A549 (cell line): ENCODE data around the gene PRUNE2. TPM values are rescaled to one million over a fixed set of nuclear protein-coding genes. Genes with fewer than 3 reads are reported as not detected.
"Not testable (repeated sequence)": the region's sequence is repeated elsewhere in the genome, so short reads cannot be mapped to it uniquely, and the experiment has no call there.

Experiments
- ATAC-seq, 2 experiments: fragments of 200-7000 bp in 1 of 2; fragments of >200 bp in 1 of 2; cut with Nextera tagmentation in 1 of 2; cut with Tn5 transposase in 1 of 2; 3 replicates each; pipeline versions ENCODE4 v1.8.0 to v1.9.1; 2018 to 2020; ENCODE audit warnings: mild to moderate bottlenecking in 1 of 2, moderate library complexity in 1 of 2
- CTCF ChIA-PET: fragments of 300-600 bp; sonication (Branson Sonifier 250); formaldehyde crosslinking; extraction: SDS; loops from one replicate; lab custom pipeline; 2021; ENCODE audit warnings: antibody characterized with exemption, inconsistent platforms; lab: Yijun Ruan, JAX
- POLR2A ChIA-PET: fragments of 350-600 bp; formaldehyde crosslinking; extraction: SDS; loops from one replicate; lab custom pipeline; 2021; ENCODE audit warnings: antibody characterized with exemption, inconsistent platforms; lab: Yijun Ruan, JAX
- DNase-seq, 2 experiments: peaks; one replicate each; pipeline versions ENCODE4 v3.0.0 to v3.0.0-alpha.2; 2011 to 2016; ENCODE audit warnings: low read depth in 1 of 2, low spot score in 1 of 2
- FAIRE-seq: peaks from 2 replicates; lab custom pipeline; 2011; peaks lifted over from hg19 to GRCh38; lab: Jason Lieb, UNC
- H3K27ac ChIP-seq, 2 experiments: fragments of >200 bp; sonication (Bioruptor Twin); formaldehyde crosslinking; 3 replicates each; pipeline ENCODE4 v1.5.1; 2016 to 2017
- H3K4me1 ChIP-seq: fragments of >200 bp; sonication (Bioruptor Twin); formaldehyde crosslinking; 3 replicates; pipeline ENCODE4 v1.6.1; 2016
- H3K4me2 ChIP-seq: fragments of >200 bp; sonication (Bioruptor Twin); formaldehyde crosslinking; 3 replicates; pipeline ENCODE4 v1.6.1; 2016
- H3K4me3 ChIP-seq: fragments of >200 bp; sonication (Bioruptor Twin); formaldehyde crosslinking; 3 replicates; pipeline ENCODE4 v1.5.1; 2016
- H3K9me3 ChIP-seq: fragments of >200 bp; sonication (Bioruptor Twin); formaldehyde crosslinking; 3 replicates; pipeline ENCODE4 v1.6.1; 2016
- EHMT2 ChIP-seq: fragments of 200-600 bp; sonication (generic); IDR thresholded peaks from 2 replicates; pipeline ENCODE4 v1.6.1; 2016; ENCODE audit warnings: antibody characterized with exemption, low read depth, mild to moderate bottlenecking, moderate library complexity
- FOSB ChIP-seq: fragments of 250-450 bp; sonication (Bioruptor Pico); IDR thresholded peaks from 2 replicates; pipeline ENCODE4 v1.5.0; 2020; ENCODE audit warnings: mild to moderate bottlenecking, moderate library complexity
- FOXS1 ChIP-seq: fragments of 250-450 bp; sonication (Bioruptor Pico); IDR thresholded peaks from 2 replicates; pipeline ENCODE4 v1.5.0; 2020; ENCODE audit warnings: mild to moderate bottlenecking, moderate library complexity
- HDAC2 ChIP-seq: fragments of 200-600 bp; sonication (generic); IDR thresholded peaks from 2 replicates; pipeline ENCODE4 v1.6.1; 2016
- HEYL ChIP-seq: fragments of 250-450 bp; sonication (Bioruptor Pico); IDR thresholded peaks from 2 replicates; pipeline ENCODE4 v1.8.0; 2021; ENCODE audit warnings: mild to moderate bottlenecking, moderate library complexity
- HOXB5 ChIP-seq: fragments of 250-450 bp; sonication (Bioruptor Pico); IDR thresholded peaks from 2 replicates; pipeline ENCODE4 v1.5.0; 2020; ENCODE audit warnings: mild to moderate bottlenecking, moderate library complexity
- JUN ChIP-seq, 2 experiments: fragments of >200 bp; sonication (Bioruptor Twin); formaldehyde crosslinking; IDR thresholded peaks; 2 replicates in 1 of 2; 3 replicates in 1 of 2; pipeline ENCODE4 v1.6.1; 2016 to 2017
- KDM1A ChIP-seq: fragments of 200-600 bp; sonication (generic); IDR thresholded peaks from 2 replicates; pipeline ENCODE4 v1.6.1; 2016; ENCODE audit warnings: low read depth, mild to moderate bottlenecking
- RAD21 ChIP-seq, 2 experiments: fragments of >200 bp in 1 of 2; sonication (Bioruptor Twin) in 1 of 2; formaldehyde crosslinking in 1 of 2; IDR thresholded peaks in 1 of 2; conservative IDR thresholded peaks in 1 of 2; 2 replicates in 1 of 2; 3 replicates in 1 of 2; pipeline ENCODE4 v1.6.1; 2012 to 2018; ENCODE audit warnings: inconsistent platforms in 1 of 2
- RARB ChIP-seq: fragments of 250-450 bp; sonication (Bioruptor Pico); IDR thresholded peaks from 2 replicates; pipeline ENCODE4 v1.8.0; 2021; ENCODE audit warnings: mild to moderate bottlenecking, moderate library complexity
- ZC3H11A ChIP-seq: fragments of 450-650 bp; IDR thresholded peaks from 2 replicates; pipeline ENCODE4 v1.6.1; 2014; ENCODE audit warnings: antibody characterized with exemption, mild to moderate bottlenecking
- ZNF302 ChIP-seq: fragments of 250-450 bp; sonication (Bioruptor Pico); IDR thresholded peaks from 2 replicates; pipeline ENCODE4 v1.9.0; 2021; ENCODE audit warnings: inconsistent platforms, mild to moderate bottlenecking, moderate library complexity
- WGBS: methylation state at CpG from one replicate; pipeline ENCODE4 v1.1.6; 2017; ENCODE audit errors: missing lambda C conversion rate; 5-methylcytosine and 5-hydroxymethylcytosine counted together
- polyA plus RNA-seq, 4 experiments: library from polyadenylated mRNA; depleted of rRNA in 3 of 4; stranded (reverse); fragments of >200 nt; fragmentation: RNase III in 1 of 4; extraction: RNeasy Plus Mini Kit Qiagen cat#74134 plus additional on column Dnase treatment in 1 of 4; gene quantifications; 2 replicates in 3 of 4; 3 replicates in 1 of 4; pipeline ENCODE4 v1.2.3, GENCODE V29; 2011 to 2017
- TF ChIP-seq, protein P1 (sequence below): fragments of >200 bp; sonication (Bioruptor Twin); formaldehyde crosslinking; IDR thresholded peaks from 3 replicates; pipeline ENCODE4 v1.6.1; 2016
- TF ChIP-seq, protein P2 (sequence below): IDR thresholded peaks from 2 replicates; pipeline ENCODE4 v1.6.1; 2012; ENCODE audit warnings: low read depth, borderline replicate concordance
- TF ChIP-seq, protein P3 (sequence below): fragments of 250-450 bp; sonication (Bioruptor Pico); IDR thresholded peaks from 2 replicates; pipeline ENCODE4 v1.5.0; 2020; ENCODE audit warnings: low read depth, mild to moderate bottlenecking, moderate library complexity
- TF ChIP-seq, protein P4 (sequence below): fragments of 450-650 bp; IDR thresholded peaks from 2 replicates; pipeline ENCODE4 v1.6.1; 2014; ENCODE audit warnings: antibody characterized with exemption
- TF ChIP-seq, protein P5 (sequence below): fragments of >200 bp; sonication (Bioruptor Twin); formaldehyde crosslinking; IDR thresholded peaks from 2 replicates; pipeline ENCODE4 v1.6.1; 2016
- TF ChIP-seq, protein P6 (sequence below): IDR thresholded peaks from 2 replicates; pipeline ENCODE4 v1.6.1; 2012

Gene PRUNE2
- polyA plus RNA-seq, 2 of the 4 experiments (the other 2 are of a cell fraction), result 0.04 TPM; not detected in 1

DNA sequence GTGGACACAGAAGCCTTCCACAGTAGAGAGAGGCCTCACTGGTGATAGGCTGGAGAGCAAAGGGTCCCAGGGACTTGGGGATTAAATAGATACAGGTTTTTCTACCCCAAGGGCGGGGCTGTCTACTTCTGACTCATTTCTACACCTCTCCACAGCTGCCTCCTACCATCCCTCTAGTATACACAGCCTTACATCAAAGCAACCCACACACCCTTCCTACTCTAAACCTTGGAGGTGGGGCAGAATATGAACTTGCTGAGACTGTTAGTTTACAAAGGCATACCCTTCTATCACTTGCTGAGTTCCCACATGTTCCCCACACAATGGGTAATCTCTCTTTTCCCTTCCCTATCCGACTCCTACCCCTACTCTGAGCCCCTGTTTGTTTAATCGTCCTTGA is 161.6 kb downstream of the PRUNE2 start (continued):
- no peak for TF ChIP-seq HEYL (CRISPR knock-in tag)
- TF ChIP-seq, protein P1, sequence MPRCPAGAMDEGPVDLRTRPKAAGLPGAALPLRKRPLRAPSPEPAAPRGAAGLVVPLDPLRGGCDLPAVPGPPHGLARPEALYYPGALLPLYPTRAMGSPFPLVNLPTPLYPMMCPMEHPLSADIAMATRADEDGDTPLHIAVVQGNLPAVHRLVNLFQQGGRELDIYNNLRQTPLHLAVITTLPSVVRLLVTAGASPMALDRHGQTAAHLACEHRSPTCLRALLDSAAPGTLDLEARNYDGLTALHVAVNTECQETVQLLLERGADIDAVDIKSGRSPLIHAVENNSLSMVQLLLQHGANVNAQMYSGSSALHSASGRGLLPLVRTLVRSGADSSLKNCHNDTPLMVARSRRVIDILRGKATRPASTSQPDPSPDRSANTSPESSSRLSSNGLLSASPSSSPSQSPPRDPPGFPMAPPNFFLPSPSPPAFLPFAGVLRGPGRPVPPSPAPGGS, result no peak
- no peak for TF ChIP-seq JUN (IDR thresholded peaks at IDR 0.05)
- TF ChIP-seq, protein P2, sequence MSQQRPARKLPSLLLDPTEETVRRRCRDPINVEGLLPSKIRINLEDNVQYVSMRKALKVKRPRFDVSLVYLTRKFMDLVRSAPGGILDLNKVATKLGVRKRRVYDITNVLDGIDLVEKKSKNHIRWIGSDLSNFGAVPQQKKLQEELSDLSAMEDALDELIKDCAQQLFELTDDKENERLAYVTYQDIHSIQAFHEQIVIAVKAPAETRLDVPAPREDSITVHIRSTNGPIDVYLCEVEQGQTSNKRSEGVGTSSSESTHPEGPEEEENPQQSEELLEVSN, result no peak
- TF ChIP-seq RARB (CRISPR knock-in tag), result no peak
- TF ChIP-seq HDAC2, result no peak
- no peak for TF ChIP-seq KDM1A
- no peak for TF ChIP-seq HOXB5 (CRISPR knock-in tag)
- TF ChIP-seq EHMT2, result no peak

DNA sequence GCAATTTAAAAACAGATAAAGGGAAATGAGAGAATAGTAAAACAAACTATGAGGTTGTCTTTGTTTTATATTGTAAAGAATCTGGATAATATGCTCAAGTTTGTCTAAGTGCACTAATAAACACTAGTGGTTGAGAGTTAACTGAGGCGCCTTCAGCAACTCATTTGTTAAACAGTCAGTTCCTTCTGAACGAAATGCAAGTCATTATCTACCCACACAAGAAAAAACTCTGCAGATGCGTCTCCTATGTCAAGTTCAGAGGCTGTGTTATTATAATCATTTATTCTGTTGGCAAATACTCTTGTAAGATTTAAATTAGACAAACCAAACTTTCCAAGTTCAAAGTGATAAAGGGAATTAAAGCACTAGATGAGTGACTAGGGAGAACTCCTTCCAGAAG is 162.0 kb downstream of the PRUNE2 start:
- FAIRE-seq, result no peak
- no peak for TF ChIP-seq FOXS1
- TF ChIP-seq ZNF302 (CRISPR knock-in tag), result no peak
- TF ChIP-seq, protein P3, sequence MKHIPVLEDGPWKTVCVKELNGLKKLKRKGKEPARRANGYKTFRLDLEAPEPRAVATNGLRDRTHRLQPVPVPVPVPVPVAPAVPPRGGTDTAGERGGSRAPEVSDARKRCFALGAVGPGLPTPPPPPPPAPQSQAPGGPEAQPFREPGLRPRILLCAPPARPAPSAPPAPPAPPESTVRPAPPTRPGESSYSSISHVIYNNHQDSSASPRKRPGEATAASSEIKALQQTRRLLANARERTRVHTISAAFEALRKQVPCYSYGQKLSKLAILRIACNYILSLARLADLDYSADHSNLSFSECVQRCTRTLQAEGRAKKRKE (CRISPR knock-in tag), result no peak
- no peak for TF ChIP-seq EHMT2
- TF ChIP-seq FOSB, result no peak
- TF ChIP-seq, protein P4, sequence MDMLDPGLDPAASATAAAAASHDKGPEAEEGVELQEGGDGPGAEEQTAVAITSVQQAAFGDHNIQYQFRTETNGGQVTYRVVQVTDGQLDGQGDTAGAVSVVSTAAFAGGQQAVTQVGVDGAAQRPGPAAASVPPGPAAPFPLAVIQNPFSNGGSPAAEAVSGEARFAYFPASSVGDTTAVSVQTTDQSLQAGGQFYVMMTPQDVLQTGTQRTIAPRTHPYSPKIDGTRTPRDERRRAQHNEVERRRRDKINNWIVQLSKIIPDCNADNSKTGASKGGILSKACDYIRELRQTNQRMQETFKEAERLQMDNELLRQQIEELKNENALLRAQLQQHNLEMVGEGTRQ, result no peak
- TF ChIP-seq RAD21 (conservative IDR thresholded peaks at IDR 0.05 in 1 of 2, IDR thresholded peaks at IDR 0.05 in 1 of 2), result no peak
- no peak for TF ChIP-seq KDM1A
- TF ChIP-seq, protein P5, sequence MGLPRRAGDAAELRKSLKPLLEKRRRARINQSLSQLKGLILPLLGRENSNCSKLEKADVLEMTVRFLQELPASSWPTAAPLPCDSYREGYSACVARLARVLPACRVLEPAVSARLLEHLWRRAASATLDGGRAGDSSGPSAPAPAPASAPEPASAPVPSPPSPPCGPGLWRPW, result no peak
- TF ChIP-seq, protein P6, sequence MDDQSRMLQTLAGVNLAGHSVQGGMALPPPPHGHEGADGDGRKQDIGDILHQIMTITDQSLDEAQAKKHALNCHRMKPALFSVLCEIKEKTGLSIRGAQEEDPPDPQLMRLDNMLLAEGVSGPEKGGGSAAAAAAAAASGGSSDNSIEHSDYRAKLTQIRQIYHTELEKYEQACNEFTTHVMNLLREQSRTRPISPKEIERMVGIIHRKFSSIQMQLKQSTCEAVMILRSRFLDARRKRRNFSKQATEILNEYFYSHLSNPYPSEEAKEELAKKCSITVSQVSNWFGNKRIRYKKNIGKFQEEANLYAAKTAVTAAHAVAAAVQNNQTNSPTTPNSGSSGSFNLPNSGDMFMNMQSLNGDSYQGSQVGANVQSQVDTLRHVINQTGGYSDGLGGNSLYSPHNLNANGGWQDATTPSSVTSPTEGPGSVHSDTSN, result no peak
- no peak for TF ChIP-seq ZC3H11A
- H3K4me3 ChIP-seq, result no peak overlapping the region
- H3K9me3 ChIP-seq, result peaks cover 14% of the 10 kb centered on the region; the same call in 2 of the 3 replicates
- no peak for DNase-seq
- ChIA-PET CTCF (no interaction called here), POLR2A (no interaction called here)
- no peaks in the 10 kb centered on the region for H3K4me1 ChIP-seq
- no peak for ATAC-seq
- H3K4me2 ChIP-seq, result no peak overlapping the region
- 12% methylated on average over 3 of the region's 3 CpGs for WGBS
- no peak overlapping the region for H3K27ac ChIP-seq

DNA sequence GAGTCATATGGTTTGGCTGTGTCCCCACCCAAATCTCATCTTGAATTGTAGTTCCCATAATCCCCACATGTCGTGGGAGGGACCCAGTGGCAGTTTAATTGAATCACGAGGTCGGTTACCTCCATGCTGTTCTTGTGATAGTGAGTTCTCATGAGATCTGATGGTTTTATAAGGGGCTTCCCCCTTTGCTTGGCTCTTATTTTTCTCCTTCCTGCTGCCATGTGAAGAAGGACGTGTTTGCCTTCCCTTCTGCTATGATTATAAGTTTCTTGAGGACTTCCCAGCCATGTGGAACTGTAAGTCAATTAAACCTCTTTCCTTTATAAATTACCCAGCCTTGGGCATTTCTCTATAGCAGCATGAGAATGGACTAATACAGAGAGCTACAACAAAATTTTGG is 163.0 kb downstream of the PRUNE2 start:
- H3K9me3 ChIP-seq, result peaks cover 14% of the 10 kb centered on the region; the same call in 2 of the 3 replicates
- ATAC-seq, H3K4me3 ChIP-seq, FAIRE-seq, POLR2A ChIA-PET, DNase-seq, H3K27ac ChIP-seq, H3K4me1 ChIP-seq, H3K4me2 ChIP-seq: not testable (repeated sequence)
- under 1% methylated on average over 4 of the region's 4 CpGs for WGBS
- CTCF ChIA-PET, result interaction anchor here (0.7 kb wide), 1 partner anchor 680 kb away, joined by 3 read pairs; no protein-coding TSS in a partner anchor
